Activated T-helper 1 cell treated with anti-CD3 and anti-CD28 coated beads, Interleukin-12 subunit alpha, Interleukin-12 subunit beta, Interleukin-2, Interleukin-4 antibody, amounts not matched to agents 30 ng/mL and 10 ng/mL and 1 ng/mL, durations not matched to agents 14 hours and 24 hours and 36 hours (primary cell): Measurements from ENCODE around the gene GTF3A. TPM values are rescaled to one million over a fixed set of nuclear protein-coding genes. Genes with fewer than 3 reads are reported as not detected.
"Not testable (repeated sequence)": the region's sequence is repeated elsewhere in the genome, so short reads cannot be mapped to it uniquely, and the experiment has no call there.

Source experiments
- DNase-seq: peaks from one replicate; pipeline ENCODE4 v3.0.0; 2021; ENCODE audit warnings: low spot score
- H3K27ac Mint-ChIP-seq: one replicate; pipeline ENCODE4 v1.8.0; 2021; ENCODE audit warnings: mild to moderate bottlenecking, mixed read lengths
- H3K27me3 Mint-ChIP-seq: one replicate; pipeline ENCODE4 v1.8.0; 2022; ENCODE audit warnings: mild to moderate bottlenecking, moderate library complexity, mixed read lengths; ENCODE audit not compliant: insufficient read depth
- H3K36me3 Mint-ChIP-seq: one replicate; pipeline ENCODE4 v1.8.0; 2021; ENCODE audit warnings: low read depth, mixed read lengths
- H3K4me1 Mint-ChIP-seq: one replicate; pipeline ENCODE4 v1.8.0; 2021; ENCODE audit warnings: low read depth, mixed read lengths
- H3K4me3 Mint-ChIP-seq: one replicate; pipeline ENCODE4 v1.8.0; 2021; ENCODE audit warnings: mild to moderate bottlenecking, moderate library complexity, mixed read lengths
- H3K9me3 Mint-ChIP-seq: one replicate; pipeline ENCODE4 v1.8.0; 2021; ENCODE audit warnings: mixed read lengths
- intact Hi-C: fragments of 100-400 bp; cut with micrococcal nuclease; formaldehyde crosslinking; loops from one replicate; pipeline ENCODE4 v1.15.1; 2024
- total RNA-seq: library from RNA; stranded (reverse); gene quantifications from 2 replicates; pipeline ENCODE4 v1.2.3, GENCODE V29; 2022

Gene GTF3A
- total RNA-seq, 1 donor from 2014 or later, result 255 TPM

GRCh38 chr13:27395007-27395510 lies 29.4 kb upstream of the GTF3A start:
- Mint-ChIP-seq H3K27me3 (peaks cover 8% of the 10 kb centered on the region), H3K36me3 (no peaks in the 10 kb centered on the region), H3K9me3 (no peaks in the 10 kb centered on the region), H3K4me1 (no peaks in the 10 kb centered on the region), H3K4me3 (no peak overlapping the region), H3K27ac (no peak overlapping the region)
- intact Hi-C loops, result no loop called here
- DNase-seq, result no peak

DNA sequence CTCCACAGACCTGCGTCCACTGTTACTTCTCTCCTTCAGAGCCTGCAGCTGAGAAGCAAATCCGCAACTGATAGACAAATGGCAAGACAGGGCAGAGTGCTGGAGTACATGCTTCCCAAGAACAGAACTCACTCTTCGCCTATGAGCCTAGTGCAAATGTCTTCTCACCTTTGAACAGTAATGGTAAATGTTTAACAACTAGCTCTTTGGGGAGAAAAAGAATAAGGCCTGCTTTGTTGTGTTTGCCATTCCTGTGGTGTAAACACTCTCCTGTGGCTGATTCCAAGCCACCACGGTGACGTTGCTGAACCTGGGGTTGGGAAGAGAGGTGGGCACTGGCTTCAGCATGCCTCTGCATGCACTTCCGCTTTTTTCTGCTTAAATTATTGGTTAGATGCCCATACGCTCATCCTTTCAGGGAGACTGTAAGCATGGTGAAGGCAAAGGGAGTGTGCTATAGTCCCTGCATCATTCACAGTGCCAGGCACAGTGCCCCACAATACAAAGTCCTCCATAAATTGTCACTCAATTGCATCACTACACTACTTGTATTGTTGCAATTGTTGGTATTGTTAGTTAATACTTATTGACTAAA lies 28.1 kb upstream of the GTF3A start:
- no peak for DNase-seq
- Mint-ChIP-seq H3K36me3 (no peaks in the 10 kb centered on the region), H3K4me3 (no peak overlapping the region), H3K9me3 (no peaks in the 10 kb centered on the region), H3K27ac (no peak overlapping the region), H3K4me1 (peaks cover 4% of the 10 kb centered on the region), H3K27me3 (peaks cover 6% of the 10 kb centered on the region)
- intact Hi-C loops, result no loop called here

- intact Hi-C loops, result no loop called here
- H3K9me3 Mint-ChIP-seq, result no peaks in the 10 kb centered on the region
- H3K36me3 Mint-ChIP-seq, result no peaks in the 10 kb centered on the region
- H3K27ac Mint-ChIP-seq, result no peak overlapping the region
- no peaks in the 10 kb centered on the region for H3K27me3 Mint-ChIP-seq
- no peak for DNase-seq
- H3K4me1 Mint-ChIP-seq, result peaks cover 8% of the 10 kb centered on the region
- H3K4me3 Mint-ChIP-seq, result no peak overlapping the region
Measured at GRCh38 chr13:27398360-27398759, 26.1 kb upstream of the GTF3A start.

- H3K4me3 Mint-ChIP-seq, DNase-seq, H3K9me3 Mint-ChIP-seq, H3K27me3 Mint-ChIP-seq, H3K36me3 Mint-ChIP-seq, H3K4me1 Mint-ChIP-seq, intact Hi-C loops, H3K27ac Mint-ChIP-seq: not testable (repeated sequence)
Measured at GRCh38 chr13:27400405-27400804, 24.0 kb upstream of the GTF3A start.

GRCh38 chr13:27401210-27401609 lies 23.2 kb upstream of the GTF3A start:
- no peak overlapping the region for H3K27ac Mint-ChIP-seq
- no peak overlapping the region for H3K4me3 Mint-ChIP-seq
- H3K27me3 Mint-ChIP-seq, result no peaks in the 10 kb centered on the region
- H3K9me3 Mint-ChIP-seq, result no peaks in the 10 kb centered on the region
- peaks cover 11% of the 10 kb centered on the region for H3K4me1 Mint-ChIP-seq
- no peaks in the 10 kb centered on the region for H3K36me3 Mint-ChIP-seq
- no peak for DNase-seq
- intact Hi-C loops, result no loop called here

- Mint-ChIP-seq H3K36me3 (no peaks in the 10 kb centered on the region), H3K4me3 (no peak overlapping the region), H3K27me3 (no peaks in the 10 kb centered on the region), H3K27ac (no peak overlapping the region), H3K9me3 (no peaks in the 10 kb centered on the region), H3K4me1 (peaks cover 17% of the 10 kb centered on the region)
- intact Hi-C loops, result no loop called here
- no peak for DNase-seq
Measured at GRCh38 chr13:27403203-27403678, 21.2 kb upstream of the GTF3A start.

- intact Hi-C loops, result no loop called here
- H3K27me3 Mint-ChIP-seq, result no peaks in the 10 kb centered on the region
- H3K4me1 Mint-ChIP-seq, result peaks cover 17% of the 10 kb centered on the region
- H3K9me3 Mint-ChIP-seq, result no peaks in the 10 kb centered on the region
- H3K36me3 Mint-ChIP-seq, result no peaks in the 10 kb centered on the region
- no peak overlapping the region for H3K4me3 Mint-ChIP-seq
- H3K27ac Mint-ChIP-seq, result no peak overlapping the region
- DNase-seq, result no peak
Measured at GRCh38 chr13:27403727-27404385, 20.6 kb upstream of the GTF3A start.

DNA sequence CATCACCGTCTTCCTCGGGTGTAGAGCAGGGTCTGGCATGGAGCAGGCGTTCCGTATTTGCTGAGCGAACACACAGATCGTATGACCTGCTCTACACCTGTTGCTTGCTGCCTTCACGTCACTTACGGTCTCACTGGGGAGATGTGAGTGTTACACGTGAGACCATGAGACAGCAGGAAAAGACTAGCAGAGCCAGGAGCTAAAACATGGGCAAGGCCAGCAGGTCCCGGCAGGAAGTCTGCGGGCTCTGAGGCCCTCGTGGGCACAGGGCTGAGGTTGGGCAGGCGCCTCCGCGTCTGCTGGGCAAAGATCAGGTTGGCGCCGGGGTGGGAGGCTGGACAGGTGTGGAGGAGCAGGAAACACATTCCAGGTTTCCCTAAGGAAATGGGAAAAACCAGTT lies 19.7 kb upstream of the GTF3A start:
- intact Hi-C loops, result no loop called here
- DNase-seq, result no peak
- Mint-ChIP-seq H3K36me3 (no peaks in the 10 kb centered on the region), H3K4me3 (no peak overlapping the region), H3K9me3 (no peaks in the 10 kb centered on the region), H3K27ac (no peak overlapping the region), H3K27me3 (no peaks in the 10 kb centered on the region), H3K4me1 (peaks cover 17% of the 10 kb centered on the region)

DNA sequence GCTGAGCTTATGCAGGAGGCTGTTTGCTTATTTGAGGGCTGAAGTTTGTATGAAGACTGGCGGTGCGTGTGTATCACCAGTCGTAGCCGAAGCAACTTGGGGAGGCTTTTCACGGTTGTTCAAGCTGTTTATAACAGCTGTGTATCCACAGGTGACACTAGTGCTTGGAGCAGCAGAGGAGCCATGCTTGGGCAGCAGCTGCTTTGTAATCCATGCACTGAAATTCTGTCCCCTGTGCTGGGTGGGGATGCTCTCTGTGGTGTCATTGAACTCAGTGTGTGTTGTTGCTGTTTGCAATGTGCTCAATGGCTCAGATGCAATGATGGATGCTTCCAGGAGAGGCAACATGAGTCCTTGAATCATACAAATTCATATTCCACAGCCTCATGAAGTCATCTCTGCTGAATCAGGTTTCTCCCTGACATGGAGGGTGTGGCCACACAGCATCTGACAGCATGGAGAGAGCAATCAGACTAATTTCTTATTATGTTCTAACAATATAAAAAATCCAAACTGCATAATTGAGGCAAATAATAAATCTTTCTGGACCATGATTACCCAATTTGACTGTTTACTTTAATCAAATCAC lies 18.8 kb upstream of the GTF3A start:
- intact Hi-C loops, result loop anchor here (1.0 kb wide), 2 partner anchors 22 to 421 kb away; no protein-coding TSS in a partner anchor

DNA sequence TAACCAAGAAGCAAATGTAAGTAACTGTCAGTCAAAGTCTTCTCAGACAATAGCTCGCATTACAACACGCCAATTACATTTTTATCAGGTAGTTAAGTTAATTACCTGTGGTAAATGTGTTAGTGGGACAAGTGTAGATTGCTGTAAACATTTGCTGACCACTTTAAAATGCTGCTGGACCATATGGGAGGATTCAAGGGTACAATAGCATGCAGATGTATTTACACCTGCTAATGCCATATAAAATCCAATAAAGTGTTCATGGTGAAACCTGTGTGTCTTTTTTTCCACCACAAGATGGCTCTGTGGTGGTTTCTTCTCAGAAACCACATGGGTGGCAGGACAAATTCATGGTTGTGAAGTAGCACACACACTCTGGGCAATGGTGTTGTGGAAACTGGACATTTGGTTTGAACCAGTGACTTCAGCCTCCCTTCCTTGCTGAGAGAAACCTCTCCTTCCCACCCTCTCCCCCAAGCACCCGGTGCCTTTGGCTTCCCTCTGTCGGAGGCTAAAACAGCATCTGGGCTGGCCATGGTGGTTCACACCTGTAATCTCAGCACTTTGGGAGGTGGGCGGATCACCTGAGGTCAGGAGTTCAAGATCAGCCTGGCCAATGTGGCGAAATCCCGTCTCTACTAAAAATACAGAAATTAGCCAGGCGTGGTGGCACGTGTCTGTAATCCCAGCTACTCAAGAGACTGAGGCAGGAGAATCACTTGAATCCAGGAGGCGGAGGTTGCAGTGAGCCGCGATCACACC lies 18.1 kb upstream of the GTF3A start:
- H3K9me3 Mint-ChIP-seq, result no peaks in the 10 kb centered on the region
- H3K4me3 Mint-ChIP-seq, result no peak overlapping the region
- peaks cover 13% of the 10 kb centered on the region for H3K4me1 Mint-ChIP-seq
- no peak overlapping the region for H3K27ac Mint-ChIP-seq
- H3K36me3 Mint-ChIP-seq, result no peaks in the 10 kb centered on the region
- peak; percentile 29 for DNase-seq
- intact Hi-C loops, result loop anchor here (1.0 kb wide), 2 partner anchors 21 to 420 kb away; no protein-coding TSS in a partner anchor
- H3K27me3 Mint-ChIP-seq, result peaks cover 8% of the 10 kb centered on the region

More for the DNA sequence above, 18.8 kb upstream of the GTF3A start:
- Mint-ChIP-seq H3K36me3 (no peaks in the 10 kb centered on the region), H3K4me1 (peaks cover 17% of the 10 kb centered on the region), H3K4me3 (no peak overlapping the region), H3K27ac (no peak overlapping the region), H3K9me3 (no peaks in the 10 kb centered on the region), H3K27me3 (peaks cover 2% of the 10 kb centered on the region)
- no peak for DNase-seq

GRCh38 chr13:27408074-27408473 lies 16.3 kb upstream of the GTF3A start:
- intact Hi-C loops, result no loop called here
- no peak for DNase-seq
- Mint-ChIP-seq H3K4me1 (peaks cover 9% of the 10 kb centered on the region), H3K36me3 (no peaks in the 10 kb centered on the region), H3K9me3 (no peaks in the 10 kb centered on the region), H3K27ac (no peak overlapping the region), H3K27me3 (peaks cover 22% of the 10 kb centered on the region), H3K4me3 (no peak overlapping the region)

- Mint-ChIP-seq H3K27ac (no peak overlapping the region), H3K36me3 (no peaks in the 10 kb centered on the region), H3K4me3 (no peak overlapping the region), H3K27me3 (peaks cover 23% of the 10 kb centered on the region), H3K9me3 (no peaks in the 10 kb centered on the region), H3K4me1 (peaks cover 9% of the 10 kb centered on the region)
- intact Hi-C loops, result no loop called here
- DNase-seq, result no peak
Measured at GRCh38 chr13:27409013-27409412, 15.4 kb upstream of the GTF3A start.

DNA sequence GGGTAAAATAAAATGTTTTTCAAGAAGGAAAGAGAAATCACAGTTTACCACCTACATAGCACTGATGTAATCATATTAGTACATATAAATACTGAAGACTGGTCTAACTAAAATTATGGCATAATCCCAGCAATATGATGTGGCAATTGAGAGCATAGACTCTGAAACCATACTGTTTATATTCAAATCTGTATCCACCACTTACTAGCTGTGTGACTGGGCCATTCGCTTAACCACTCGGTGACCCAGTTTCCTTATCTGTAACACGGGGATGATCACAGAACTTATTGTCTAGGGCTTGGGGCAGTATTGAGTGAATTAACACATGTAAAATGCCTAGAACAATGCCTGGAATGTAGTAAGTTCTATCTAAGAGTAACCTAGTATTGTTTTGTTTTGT lies 13.1 kb upstream of the GTF3A start:
- Mint-ChIP-seq H3K4me1 (peaks cover 4% of the 10 kb centered on the region), H3K9me3 (no peaks in the 10 kb centered on the region), H3K4me3 (no peak overlapping the region), H3K27me3 (peaks cover 23% of the 10 kb centered on the region), H3K36me3 (no peaks in the 10 kb centered on the region), H3K27ac (no peak overlapping the region)
- intact Hi-C loops, result no loop called here
- DNase-seq, result no peak
